Neural crest cell (in vitro differentiated cells): ENCODE results near the gene OPN4. TPM values are rescaled to one million over a fixed set of nuclear protein-coding genes. Genes with fewer than 3 reads are reported as not detected.
A peak's percentile ranks its signal among the peaks of the same experiment; 100 is the strongest.
"Not testable (repeated sequence)": the region's sequence is repeated elsewhere in the genome, so short reads cannot be mapped to it uniquely, and the experiment has no call there.

Experiments
- DNase-seq: peaks from one replicate; pipeline ENCODE4 v3.0.0; 2021; ENCODE audit warnings: low read depth, mixed read lengths, low spot score
- H3K27ac Mint-ChIP-seq: one replicate; pipeline ENCODE4 v1.8.0; 2021; ENCODE audit warnings: mild to moderate bottlenecking, mixed read lengths; ENCODE audit not compliant: unreplicated experiment
- H3K27me3 Mint-ChIP-seq: 2 replicates; pipeline ENCODE4 v1.8.0; 2021; ENCODE audit warnings: low read depth, mild to moderate bottlenecking, mixed read lengths
- H3K36me3 Mint-ChIP-seq: 2 replicates; pipeline ENCODE4 v1.8.0; 2021; ENCODE audit warnings: low read depth, mild to moderate bottlenecking, mixed read lengths
- H3K4me1 Mint-ChIP-seq: 2 replicates; pipeline ENCODE4 v1.8.0; 2021; ENCODE audit warnings: mixed read lengths
- H3K4me3 Mint-ChIP-seq: one replicate; pipeline ENCODE4 v1.8.0; 2021; ENCODE audit warnings: mild to moderate bottlenecking, mixed read lengths
- H3K9me3 Mint-ChIP-seq: 2 replicates; pipeline ENCODE4 v1.8.0; 2021; ENCODE audit warnings: mixed read lengths
- CTCF ChIP-seq: fragments of 200-600 bp; sonication (generic); conservative IDR thresholded peaks from 2 replicates; pipeline ENCODE4 v1.5.0; 2021; ENCODE audit warnings: antibody characterized with exemption, mild to moderate bottlenecking
- total RNA-seq: library from RNA; stranded (reverse); gene quantifications from 2 replicates; pipeline ENCODE4 v1.2.1, GENCODE V29; 2021

OPN4 gene
- total RNA-seq, 1 donor from 2014 or later = not detected

DNA sequence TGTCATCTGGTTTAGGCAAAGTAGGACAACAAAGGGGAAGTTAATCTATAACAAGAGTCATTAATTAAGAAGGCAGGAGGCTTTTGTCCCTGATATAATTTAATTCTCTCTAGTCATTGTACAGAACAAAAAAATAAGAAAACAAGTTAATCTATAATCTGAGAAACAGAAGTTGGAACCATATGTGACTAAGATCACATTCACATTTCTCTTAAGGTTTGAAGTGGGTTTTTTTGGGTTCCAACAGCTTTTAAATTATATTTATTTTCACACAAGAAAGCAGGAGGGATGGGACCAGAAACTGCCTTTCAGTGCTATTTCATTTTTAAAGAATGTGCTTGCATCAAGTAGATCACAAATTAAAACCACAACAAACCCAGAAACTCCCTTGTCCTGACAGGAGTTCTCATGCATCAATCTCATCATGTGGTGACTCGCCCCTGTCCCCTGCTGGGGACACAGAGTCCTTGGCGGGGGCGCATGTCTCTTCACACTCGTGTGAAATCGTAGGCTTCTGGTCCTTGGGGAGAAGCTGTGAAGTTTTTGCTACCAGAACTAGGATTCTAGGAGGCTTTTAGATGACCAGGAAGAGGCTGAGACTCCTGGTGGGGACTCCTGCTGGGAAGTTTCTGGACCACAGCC lies 10.1 kb upstream of the OPN4 start:
- no peak for DNase-seq
- TF ChIP-seq CTCF = peak; percentile 45
- Mint-ChIP-seq H3K9me3 (no peaks in the 10 kb centered on the region), H3K27me3 (peaks cover 8% of the 10 kb centered on the region), H3K27ac (no peak overlapping the region), H3K4me3 (no peak overlapping the region), H3K4me1 (peaks cover 17% of the 10 kb centered on the region), H3K36me3 (no peaks in the 10 kb centered on the region)

GRCh38 chr10:86644794-86645445 lies 9.4 kb upstream of the OPN4 start:
- TF ChIP-seq CTCF = no peak
- no peaks in the 10 kb centered on the region for H3K36me3 Mint-ChIP-seq
- H3K9me3 Mint-ChIP-seq = no peaks in the 10 kb centered on the region
- peaks cover 19% of the 10 kb centered on the region for H3K4me1 Mint-ChIP-seq
- H3K4me3 Mint-ChIP-seq = no peak overlapping the region
- peaks cover 8% of the 10 kb centered on the region for H3K27me3 Mint-ChIP-seq
- DNase-seq = no peak
- H3K27ac Mint-ChIP-seq = no peak overlapping the region

DNA sequence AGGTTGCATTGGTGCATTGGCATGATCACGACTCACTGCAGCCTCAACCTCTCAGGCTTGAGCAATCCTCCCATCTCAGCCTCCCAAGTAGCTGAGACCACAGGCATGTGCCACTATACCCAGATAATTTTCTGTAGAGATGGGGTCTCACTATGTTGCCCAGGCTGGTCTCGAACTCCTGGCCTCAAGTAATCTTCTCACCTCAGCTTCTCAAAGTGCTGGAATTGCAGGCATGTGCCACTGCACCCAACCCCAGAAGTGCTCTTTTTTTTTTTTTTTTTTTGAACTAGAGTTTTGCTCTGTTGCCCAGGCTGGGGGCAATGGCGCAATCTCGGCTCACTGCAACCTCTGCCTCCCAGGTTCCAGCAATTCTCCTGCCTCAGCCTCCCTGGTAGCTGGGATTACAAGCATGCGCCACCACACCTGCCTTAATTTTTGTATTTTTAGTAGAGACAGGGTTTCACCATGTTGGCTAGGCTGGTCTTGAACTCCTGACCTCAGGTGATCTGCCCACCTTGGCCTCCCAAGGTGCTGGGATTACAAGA lies 8.7 kb upstream of the OPN4 start:
- peaks cover 24% of the 10 kb centered on the region for H3K4me1 Mint-ChIP-seq
- H3K27me3 Mint-ChIP-seq, DNase-seq, H3K4me3 Mint-ChIP-seq, H3K36me3 Mint-ChIP-seq, H3K9me3 Mint-ChIP-seq, H3K27ac Mint-ChIP-seq: not testable (repeated sequence)

DNA sequence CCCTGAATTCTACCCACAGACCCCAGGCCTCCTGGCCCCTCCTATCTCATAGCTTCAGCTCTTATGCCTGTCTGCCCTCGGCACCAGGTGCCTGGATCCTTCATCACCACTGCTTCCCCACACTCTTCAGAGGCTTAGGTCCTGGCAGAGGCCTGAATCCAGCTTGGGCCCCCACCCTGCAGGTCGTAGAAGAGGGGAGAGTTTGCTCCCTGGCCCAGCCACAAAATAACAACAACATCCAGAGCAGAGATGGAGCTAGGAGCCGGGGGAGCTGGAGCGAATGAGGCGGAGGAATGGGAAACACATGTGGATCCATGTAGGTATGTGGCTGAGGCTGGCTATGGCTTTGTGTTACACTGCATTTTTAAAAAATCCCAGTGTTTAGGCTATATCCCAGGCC lies 7.8 kb upstream of the OPN4 start:
- Mint-ChIP-seq H3K27ac (no peak overlapping the region), H3K4me3 (no peak overlapping the region), H3K4me1 (peaks cover 25% of the 10 kb centered on the region), H3K9me3 (no peaks in the 10 kb centered on the region), H3K36me3 (no peaks in the 10 kb centered on the region), H3K27me3 (peaks cover 8% of the 10 kb centered on the region)
- DNase-seq = no peak
- no peak for TF ChIP-seq CTCF

DNA sequence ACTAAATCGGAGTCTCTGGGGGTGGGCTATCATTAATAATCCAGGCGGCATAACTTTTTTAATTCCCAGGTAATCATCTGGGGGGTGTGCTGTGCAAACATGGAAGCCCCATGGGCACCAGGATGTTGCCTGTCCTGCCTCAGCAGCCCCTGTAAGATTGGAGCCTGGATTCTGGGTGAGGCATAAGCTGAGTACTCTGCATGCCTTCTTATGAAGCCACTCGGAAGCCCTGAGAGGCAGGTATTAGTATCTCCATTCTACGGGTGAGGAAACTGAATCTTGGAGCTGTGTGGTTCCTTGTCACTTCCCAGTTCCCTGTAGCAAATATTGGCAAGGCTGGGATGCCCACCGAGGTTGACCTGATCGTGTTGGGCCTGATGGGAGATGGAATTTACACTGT lies 7.4 kb upstream of the OPN4 start:
- Mint-ChIP-seq H3K9me3 (no peaks in the 10 kb centered on the region), H3K4me1 (peaks cover 25% of the 10 kb centered on the region), H3K27ac (no peak overlapping the region), H3K36me3 (no peaks in the 10 kb centered on the region), H3K27me3 (peaks cover 5% of the 10 kb centered on the region), H3K4me3 (no peak overlapping the region)
- TF ChIP-seq CTCF = no peak
- no peak for DNase-seq
